Endothelial cell of umbilical vein (primary cell): ENCODE data around the gene CNDP1. TPM values are rescaled to one million over a fixed set of nuclear protein-coding genes. Genes with fewer than 3 reads are reported as not detected.

Experiments
- BruUV-seq: library from RNA; stranded (reverse); fragments of 400-500 nt; replicated peaks from 2 replicates; lab custom pipeline; 2021; lab: Mats Ljungman, UMichigan
- CTCF ChIA-PET: fragments of 300-600, 350-600 bp; sonication (Branson Sonifier 250); formaldehyde crosslinking; loops from one replicate; lab custom pipeline; 2021; ENCODE audit warnings: antibody characterized with exemption, inconsistent platforms; lab: Charles Lee
- POLR2A ChIA-PET: fragments of 300-600, 350-600 bp; sonication (Branson Sonifier 250); formaldehyde crosslinking; loops from one replicate; lab custom pipeline; 2021; ENCODE audit warnings: antibody characterized with exemption, inconsistent platforms; lab: Charles Lee
- DNase-seq: peaks from one replicate; pipeline ENCODE4 v3.0.0-alpha.2; 2011; ENCODE audit warnings: low read depth, low spot score
- FAIRE-seq: peaks from 2 replicates; lab custom pipeline; 2011; peaks lifted over from hg19 to GRCh38; lab: Jason Lieb, UNC
- H2AFZ ChIP-seq: 2 replicates; pipeline ENCODE4 v1.6.0; 2012; ENCODE audit warnings: low read depth, low read length, control low read depth, inconsistent platforms
- H3K27ac ChIP-seq: 2 replicates; pipeline ENCODE4 v1.5.1; 2011; ENCODE audit warnings: low read depth, mild to moderate bottlenecking, control low read depth, low read length, moderate library complexity; ENCODE audit not compliant: insufficient read depth
- H3K27me3 ChIP-seq, 2 experiments: 2 replicates each; pipeline versions ENCODE4 v1.6.0 to v1.6.1; 2011; ENCODE audit warnings: low read length in 2 of 2, mixed read lengths in 1 of 2; ENCODE audit not compliant: control insufficient read depth in 2 of 2, insufficient read depth in 2 of 2
- H3K36me3 ChIP-seq, 2 experiments: 2 replicates in 1 of 2; 3 replicates in 1 of 2; pipeline ENCODE4 v1.5.1; 2011; ENCODE audit warnings: low read length in 2 of 2, mild to moderate bottlenecking in 1 of 2, moderate library complexity in 1 of 2; ENCODE audit not compliant: control insufficient read depth in 2 of 2, insufficient read depth in 2 of 2; ENCODE audit errors: extremely low read depth in 1 of 2
- H3K4me1 ChIP-seq: 3 replicates; pipeline ENCODE4 v1.5.1; 2011; ENCODE audit warnings: mild to moderate bottlenecking, low read length; ENCODE audit not compliant: control insufficient read depth, insufficient read depth; ENCODE audit errors: extremely low read depth
- H3K4me2 ChIP-seq: 2 replicates; pipeline ENCODE4 v1.6.1; 2011; ENCODE audit warnings: low read length, control low read depth, mixed read lengths; ENCODE audit not compliant: insufficient read depth
- H3K4me3 ChIP-seq, 3 experiments: fragments of 200-600 bp in 1 of 3; sonication (generic), shearing (Covaris generic) in 1 of 3; replicated peaks in 1 of 3; 2 replicates each; pipeline ENCODE4 v1.5.1; 2011 to 2016; ENCODE audit warnings: control low read depth in 3 of 3, low read length in 3 of 3, mild to moderate bottlenecking in 2 of 3, inconsistent platforms in 1 of 3, low read depth in 1 of 3, moderate library complexity in 1 of 3; ENCODE audit not compliant: insufficient read depth in 1 of 3
- H3K79me2 ChIP-seq: 2 replicates; pipeline ENCODE4 v1.6.0; 2012; ENCODE audit warnings: low read length, inconsistent platforms; ENCODE audit not compliant: control insufficient read depth, insufficient read depth
- H3K9ac ChIP-seq: replicated peaks from 2 replicates; pipeline ENCODE3; 2011; ENCODE audit warnings: low read length, control low read depth; ENCODE audit not compliant: insufficient read depth; ENCODE audit errors: extremely low read depth
- H3K9me1 ChIP-seq: replicated peaks from 3 replicates; pipeline ENCODE4 v1.6.0; 2011; ENCODE audit warnings: mild to moderate bottlenecking, low read length; ENCODE audit not compliant: control insufficient read depth, insufficient read depth; ENCODE audit errors: extremely low read depth
- H3K9me3 ChIP-seq: replicated peaks from 2 replicates; pipeline ENCODE4 v1.5.1; 2012; ENCODE audit warnings: low read length, inconsistent platforms; ENCODE audit not compliant: control insufficient read depth, insufficient read depth
- H4K20me1 ChIP-seq: replicated peaks from 2 replicates; pipeline ENCODE3; 2011; ENCODE audit warnings: mild to moderate bottlenecking, low read length; ENCODE audit not compliant: control insufficient read depth, insufficient read depth; ENCODE audit errors: extremely low read depth
- FOS ChIP-seq: IDR thresholded peaks from 2 replicates; pipeline ENCODE4 v1.6.1; 2011; ENCODE audit warnings: mild to moderate bottlenecking, low read length, moderate library complexity, borderline replicate concordance; ENCODE audit not compliant: insufficient read depth
- GATA2 ChIP-seq: IDR thresholded peaks from 2 replicates; pipeline ENCODE4 v1.7.0; 2011; ENCODE audit warnings: low read depth, mild to moderate bottlenecking, moderate library complexity, mixed read lengths, low read length; ENCODE audit not compliant: insufficient read length, insufficient read depth
- POLR2A ChIP-seq: IDR thresholded peaks from 2 replicates; pipeline ENCODE4 v1.6.1; 2012; ENCODE audit warnings: low read depth, mild to moderate bottlenecking, control low read depth, low read length
- POLR2AphosphoS5 ChIP-seq: IDR thresholded peaks from 2 replicates; pipeline ENCODE4 v1.6.1; 2012; ENCODE audit warnings: low read depth, mild to moderate bottlenecking, control low read depth, low read length, moderate library complexity; ENCODE audit not compliant: insufficient read depth
- dilution Hi-C: fragments of 300-500 bp; cut with MboI; formaldehyde crosslinking; loops from one replicate; pipeline ENCODE4 v1.15.0; 2019; ENCODE audit warnings: low sequenced_read_pairs; ENCODE audit not compliant: extremely low pct_ligation_motif_present
- intact Hi-C: fragments of 100-400 bp; cut with micrococcal nuclease; formaldehyde crosslinking; loops from one replicate; pipeline ENCODE4 v1.10.0; 2022
- polyA plus RNA-seq, 4 experiments: library from polyadenylated mRNA; depleted of rRNA in 3 of 4; stranded (reverse) in 3 of 4; unstranded in 1 of 4; fragments of >200 nt; gene quantifications; 2 replicates each; pipeline versions ENCODE4 v1.2.1 to v1.2.3, GENCODE V29; 2011 to 2012; ENCODE audit warnings: missing spikeins in 1 of 4
- total RNA-seq: library from RNA; stranded (reverse); gene quantifications from 2 replicates; pipeline ENCODE4 v1.2.3, GENCODE V29; 2021
- TF ChIP-seq, protein P1 (sequence below), 2 donors: IDR thresholded peaks; 1 replicate in 1 of 2; 2 replicates in 1 of 2; pipeline ENCODE4 v1.5.1; 2011; ENCODE audit warnings: low read length in 2 of 2, mild to moderate bottlenecking in 2 of 2, moderate library complexity in 2 of 2, control low read depth in 1 of 2, inconsistent platforms in 1 of 2, low read depth in 1 of 2; ENCODE audit not compliant: insufficient read depth in 1 of 2; ENCODE audit errors: extremely low read depth in 1 of 2

Gene CNDP1
- total and polyA plus RNA-seq, 2 donors (not counting 3 experiments of a cell fraction or from before 2014, with no cell fraction given), result not detected

DNA sequence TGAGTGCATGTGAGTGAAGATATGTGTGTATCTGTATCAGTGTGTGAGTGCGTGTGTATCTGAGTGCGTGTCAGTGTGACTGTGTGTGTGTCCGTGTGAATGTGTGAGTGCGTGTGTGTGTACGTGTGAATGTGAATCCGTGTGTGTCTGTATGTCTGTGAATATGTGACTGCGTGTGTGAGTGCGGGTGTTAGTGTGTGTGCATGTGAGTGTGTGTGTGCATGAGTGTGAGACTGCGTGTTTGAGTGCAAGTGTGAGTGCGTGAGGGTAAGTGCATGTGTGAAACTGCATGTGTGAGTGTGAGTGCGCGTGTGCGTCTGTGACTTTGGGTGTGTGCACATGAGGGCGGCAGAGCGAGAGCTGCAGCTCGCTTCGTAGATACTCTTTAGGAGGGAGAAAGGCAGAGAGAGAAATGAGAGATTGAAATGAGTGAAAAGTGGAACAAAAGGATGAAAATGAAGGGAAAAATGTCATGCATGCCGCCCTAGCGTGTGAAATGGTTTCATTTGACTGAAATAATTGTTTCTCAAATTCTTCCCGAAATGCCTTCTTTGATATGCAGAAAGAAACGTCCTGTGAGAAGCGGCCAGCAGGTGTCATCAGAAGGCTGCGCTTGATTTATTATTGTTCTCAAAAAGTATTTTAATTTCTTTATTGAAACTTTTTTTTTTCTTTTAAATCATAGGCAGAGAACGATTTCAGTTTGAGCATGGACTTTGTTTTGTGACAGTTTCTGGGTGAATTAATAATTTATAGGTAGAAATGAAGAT is 88.9 kb downstream of the CNDP1 start:
- Histone ChIP-seq H3K4me2 (no peak overlapping the region), H3K4me1 (no peaks in the 10 kb centered on the region), H2AFZ (no peak overlapping the region), H3K9ac (no peak overlapping the region), H3K27me3 (no peaks in the 10 kb centered on the region), H3K9me1 (no peaks in the 10 kb centered on the region), H3K36me3 (no peaks in the 10 kb centered on the region), H3K9me3 (no peaks in the 10 kb centered on the region), H3K27ac (no peak overlapping the region), H3K79me2 (peaks cover 7% of the 10 kb centered on the region), H3K4me3 (no peak overlapping the region), H4K20me1 (no peaks in the 10 kb centered on the region)
- ChIA-PET POLR2A (no interaction called here), CTCF (interaction anchor here (0.6 to 2.1 kb wide), 11 partner anchors 9 to 1725 kb away, joined by 3 to 20 read pairs (median 3); no protein-coding TSS in a partner anchor)
- dilution Hi-C loops (no loop called here), intact Hi-C loops (loop anchor here (1.0 to 10.0 kb wide), 2 partner anchors 856 to 1722 kb away; no protein-coding TSS in a partner anchor)
- peak; percentile 21 for DNase-seq
- TF ChIP-seq, protein P1, sequence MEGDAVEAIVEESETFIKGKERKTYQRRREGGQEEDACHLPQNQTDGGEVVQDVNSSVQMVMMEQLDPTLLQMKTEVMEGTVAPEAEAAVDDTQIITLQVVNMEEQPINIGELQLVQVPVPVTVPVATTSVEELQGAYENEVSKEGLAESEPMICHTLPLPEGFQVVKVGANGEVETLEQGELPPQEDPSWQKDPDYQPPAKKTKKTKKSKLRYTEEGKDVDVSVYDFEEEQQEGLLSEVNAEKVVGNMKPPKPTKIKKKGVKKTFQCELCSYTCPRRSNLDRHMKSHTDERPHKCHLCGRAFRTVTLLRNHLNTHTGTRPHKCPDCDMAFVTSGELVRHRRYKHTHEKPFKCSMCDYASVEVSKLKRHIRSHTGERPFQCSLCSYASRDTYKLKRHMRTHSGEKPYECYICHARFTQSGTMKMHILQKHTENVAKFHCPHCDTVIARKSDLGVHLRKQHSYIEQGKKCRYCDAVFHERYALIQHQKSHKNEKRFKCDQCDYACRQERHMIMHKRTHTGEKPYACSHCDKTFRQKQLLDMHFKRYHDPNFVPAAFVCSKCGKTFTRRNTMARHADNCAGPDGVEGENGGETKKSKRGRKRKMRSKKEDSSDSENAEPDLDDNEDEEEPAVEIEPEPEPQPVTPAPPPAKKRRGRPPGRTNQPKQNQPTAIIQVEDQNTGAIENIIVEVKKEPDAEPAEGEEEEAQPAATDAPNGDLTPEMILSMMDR (IDR thresholded peaks at IDR 0.05; ENCODE audit: extremely low read depth in 1 of 2, insufficient read depth in 1 of 2, low read depth in 1 of 2, low read length in 2 of 2), result peak; percentile 16 to 30
- TF ChIP-seq FOS, result no peak
- FAIRE-seq, result peak; percentile 12
- no TSS peak for BruUV-seq

DNA sequence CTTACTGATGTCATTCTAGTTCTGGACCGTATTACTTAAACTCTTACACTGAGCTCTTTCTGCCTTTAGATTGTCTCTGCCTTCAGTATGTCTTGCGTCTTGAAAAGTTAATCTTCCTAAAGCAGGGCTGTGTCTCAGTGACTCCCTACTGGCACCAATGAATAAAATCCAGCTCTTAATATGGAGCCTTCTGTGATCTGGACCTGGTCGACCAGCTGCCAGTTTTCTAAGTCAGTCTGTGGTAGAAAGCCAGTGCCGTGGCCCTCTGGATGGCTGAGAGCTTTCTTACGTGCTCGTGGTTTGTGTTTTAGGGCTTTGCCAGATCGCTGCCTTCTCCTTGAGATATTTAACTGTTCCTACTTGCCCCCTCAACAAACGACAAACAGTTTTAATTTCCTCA is 90.2 kb downstream of the CNDP1 start:
- POLR2A ChIA-PET, result no interaction called here
- intact Hi-C loops (loop anchor here (10.0 kb wide), 1 partner anchor 1720 kb away; no protein-coding TSS in a partner anchor), dilution Hi-C loops (no loop called here)
- BruUV-seq, result no TSS peak
- no peaks in the 10 kb centered on the region for H3K36me3 ChIP-seq
- H3K79me2 ChIP-seq, result peaks cover 13% of the 10 kb centered on the region
- FAIRE-seq (no peak), DNase-seq (no peak)
- no peak overlapping the region for H2AFZ ChIP-seq
- H4K20me1 ChIP-seq, result no peaks in the 10 kb centered on the region
- no peak for TF ChIP-seq POLR2A
- TF ChIP-seq POLR2AphosphoS5, result no peak
- TF ChIP-seq GATA2, result no peak
- no peak for TF ChIP-seq FOS
- no peaks in the 10 kb centered on the region for H3K4me1 ChIP-seq
- no peaks in the 10 kb centered on the region for H3K27me3 ChIP-seq
- no peak overlapping the region for H3K27ac ChIP-seq
- H3K9me1 ChIP-seq, result no peaks in the 10 kb centered on the region
- CTCF ChIA-PET, result interaction anchor here (1.0 to 2.1 kb wide), 6 partner anchors 17 to 1724 kb away, joined by 3 to 20 read pairs (median 3); no protein-coding TSS in a partner anchor
- H3K9ac ChIP-seq, result no peak overlapping the region
- H3K9me3 ChIP-seq, result no peaks in the 10 kb centered on the region
- no peak overlapping the region for H3K4me3 ChIP-seq
- H3K4me2 ChIP-seq, result no peak overlapping the region
